Skeletal muscle tissue (tissue), 4 donors: Measurements from ENCODE around the gene ACOT9. TPM values are rescaled to one million over a fixed set of nuclear protein-coding genes. Genes with fewer than 3 reads are reported as not detected.
"Not testable (repeated sequence)": the region's sequence is repeated elsewhere in the genome, so short reads cannot be mapped to it uniquely, and the experiment has no call there.

ENCODE experiments used
- H3K27ac ChIP-seq: one replicate; pipeline ENCODE4 v1.7.0; 2013; ENCODE audit warnings: mild to moderate bottlenecking, low read depth, low read length, inconsistent platforms
- H3K27me3 ChIP-seq, 3 donors: one replicate each; pipeline ENCODE4 v1.7.0; 2013; ENCODE audit warnings: low read length in 3 of 3; ENCODE audit not compliant: control insufficient read depth in 3 of 3, insufficient read depth in 3 of 3
- H3K36me3 ChIP-seq, 3 donors: one replicate each; pipeline ENCODE4 v1.7.0; 2013; ENCODE audit warnings: low read length in 3 of 3; ENCODE audit not compliant: control insufficient read depth in 3 of 3, insufficient read depth in 3 of 3
- H3K4me1 ChIP-seq, 3 donors: one replicate each; pipeline ENCODE4 v1.7.0; 2013; ENCODE audit warnings: low read length in 3 of 3, mild to moderate bottlenecking in 3 of 3; ENCODE audit not compliant: control insufficient read depth in 3 of 3, insufficient read depth in 3 of 3
- H3K4me3 ChIP-seq, 3 donors: one replicate each; pipeline ENCODE4 v1.7.0; 2013; ENCODE audit warnings: low read length in 3 of 3
- H3K9ac ChIP-seq, 3 donors: one replicate each; pipeline ENCODE4 v1.7.0; 2013; ENCODE audit warnings: low read length in 3 of 3, mild to moderate bottlenecking in 3 of 3, moderate library complexity in 2 of 3, low read depth in 1 of 3
- H3K9me3 ChIP-seq, 3 donors: one replicate each; pipeline ENCODE4 v1.7.0; 2013; ENCODE audit warnings: low read length in 3 of 3; ENCODE audit not compliant: control insufficient read depth in 3 of 3
- total RNA-seq: library from RNA; depleted of rRNA; stranded (reverse); fragments of >200 nt; gene quantifications from one replicate; pipeline ENCODE4 v1.2.3, GENCODE V29; 2014
- donor health status: Osteomylitis.

ACOT9 gene
- total RNA-seq, 1 donor from 2014 or later = 43.8 TPM

- H3K4me1 ChIP-seq = peaks cover 0 to 5% (median 0%) of the 10 kb centered on the region in 3 donors
Measured at GRCh38 chrX:23749129-23749528, 6.1 kb upstream of the ACOT9 start.

GRCh38 chrX:23745786-23746185 is 2.7 kb upstream of the ACOT9 start:
- H3K4me1 ChIP-seq = no peaks in the 10 kb centered on the region
- H3K36me3 ChIP-seq = no peaks in the 10 kb centered on the region
- no peak overlapping the region for H3K27ac ChIP-seq
- H3K9me3 ChIP-seq = no peaks in the 10 kb centered on the region
- H3K9ac ChIP-seq = no peak overlapping the region
- no peak overlapping the region for H3K4me3 ChIP-seq
- no peaks in the 10 kb centered on the region for H3K27me3 ChIP-seq

More at GRCh38 chrX:23749129-23749528, 6.1 kb upstream of the ACOT9 start:
- H3K9me3 ChIP-seq = no peaks in the 10 kb centered on the region
- no peak overlapping the region for H3K4me3 ChIP-seq
- no peak overlapping the region for H3K9ac ChIP-seq
- no peaks in the 10 kb centered on the region for H3K36me3 ChIP-seq
- no peak overlapping the region for H3K27ac ChIP-seq
- H3K27me3 ChIP-seq = no peaks in the 10 kb centered on the region

- not testable (repeated sequence) for H3K36me3 ChIP-seq, H3K9me3 ChIP-seq, H3K4me1 ChIP-seq, H3K27me3 ChIP-seq
- Histone ChIP-seq H3K9ac (peak overlapping the region in 2 of 3 donors; percentile 43 to 85), H3K4me3 (peak overlapping the region in 2 of 3 donors; percentile 48 to 79), H3K27ac (peak overlapping the region; percentile 98)
Measured at GRCh38 chrX:23743623-23743971, 521 bp upstream of the ACOT9 start.

GRCh38 chrX:23742174-23742696 is 841 bp downstream of the ACOT9 start:
- no peaks in the 10 kb centered on the region for H3K27me3 ChIP-seq
- peak overlapping the region; percentile 76 to 79 (median 79) for H3K4me3 ChIP-seq
- no peaks in the 10 kb centered on the region for H3K9me3 ChIP-seq
- peak overlapping the region; percentile 85 to 89 (median 88) for H3K9ac ChIP-seq
- no peaks in the 10 kb centered on the region for H3K36me3 ChIP-seq
- peak overlapping the region; percentile 98 for H3K27ac ChIP-seq
- no peaks in the 10 kb centered on the region for H3K4me1 ChIP-seq

GRCh38 chrX:23737413-23737812 is 5.7 kb downstream of the ACOT9 start:
- Histone ChIP-seq H3K36me3 (peaks cover 3 to 5% (median 4%) of the 10 kb centered on the region in 3 donors), H3K9me3 (no peaks in the 10 kb centered on the region), H3K9ac (no peak overlapping the region), H3K4me1 (no peaks in the 10 kb centered on the region), H3K4me3 (no peak overlapping the region), H3K27ac (no peak overlapping the region), H3K27me3 (no peaks in the 10 kb centered on the region)

GRCh38 chrX:23736030-23736429 is 7.0 kb downstream of the ACOT9 start:
- peaks cover 3 to 5% (median 4%) of the 10 kb centered on the region in 3 donors for H3K36me3 ChIP-seq
- no peak overlapping the region for H3K27ac ChIP-seq
- H3K4me3 ChIP-seq = no peak overlapping the region
- H3K27me3 ChIP-seq = no peaks in the 10 kb centered on the region
- H3K4me1 ChIP-seq = no peaks in the 10 kb centered on the region
- no peaks in the 10 kb centered on the region for H3K9me3 ChIP-seq
- no peak overlapping the region for H3K9ac ChIP-seq

GRCh38 chrX:23732704-23733103 is 10.4 kb downstream of the ACOT9 start:
- H3K36me3 ChIP-seq = peaks cover 5 to 17% (median 14%) of the 10 kb centered on the region in 3 donors
- no peak overlapping the region for H3K9ac ChIP-seq
- no peaks in the 10 kb centered on the region for H3K9me3 ChIP-seq
- no peaks in the 10 kb centered on the region for H3K27me3 ChIP-seq
- no peaks in the 10 kb centered on the region for H3K4me1 ChIP-seq
- no peak overlapping the region for H3K4me3 ChIP-seq
- no peak overlapping the region for H3K27ac ChIP-seq

- Histone ChIP-seq H3K4me1 (no peaks in the 10 kb centered on the region), H3K27ac (no peak overlapping the region), H3K9ac (no peak overlapping the region), H3K9me3 (no peaks in the 10 kb centered on the region), H3K4me3 (no peak overlapping the region), H3K27me3 (no peaks in the 10 kb centered on the region), H3K36me3 (peaks cover 5 to 17% (median 14%) of the 10 kb centered on the region in 3 donors)
Measured at GRCh38 chrX:23731951-23732350, 11.1 kb downstream of the ACOT9 start.

- H3K4me1 ChIP-seq = no peaks in the 10 kb centered on the region
- H3K9ac ChIP-seq = no peak overlapping the region
- no peaks in the 10 kb centered on the region for H3K27me3 ChIP-seq
- no peak overlapping the region for H3K27ac ChIP-seq
- H3K9me3 ChIP-seq = no peaks in the 10 kb centered on the region
- peaks cover 8 to 23% (median 14%) of the 10 kb centered on the region in 3 donors for H3K36me3 ChIP-seq
- no peak overlapping the region for H3K4me3 ChIP-seq
Measured at GRCh38 chrX:23729214-23729613, 13.9 kb downstream of the ACOT9 start.

GRCh38 chrX:23727206-23727605 is 15.9 kb downstream of the ACOT9 start:
- no peaks in the 10 kb centered on the region for H3K27me3 ChIP-seq
- H3K4me3 ChIP-seq = no peak overlapping the region
- no peaks in the 10 kb centered on the region for H3K4me1 ChIP-seq
- no peak overlapping the region for H3K9ac ChIP-seq
- no peak overlapping the region for H3K27ac ChIP-seq
- peaks cover 5 to 23% (median 14%) of the 10 kb centered on the region in 3 donors for H3K36me3 ChIP-seq
- H3K9me3 ChIP-seq = no peaks in the 10 kb centered on the region
